PFSK-1 (cell line): ENCODE data around the gene PTPRA.

Experiments
- POLR2AphosphoS5 ChIP-seq: IDR thresholded peaks from 2 replicates; pipeline ENCODE4 v1.6.1; 2012; ENCODE audit warnings: low read depth, mild to moderate bottlenecking, control low read depth, low read length, moderate library complexity
- SIN3A ChIP-seq: IDR thresholded peaks from 2 replicates; pipeline ENCODE4 v1.6.1; 2012; ENCODE audit warnings: mild to moderate bottlenecking, low read length, moderate library complexity, borderline replicate concordance; ENCODE audit not compliant: insufficient read depth
- TAF1 ChIP-seq: IDR thresholded peaks from 2 replicates; pipeline ENCODE4 v1.6.1; 2012; ENCODE audit warnings: low read length, control low read depth, borderline replicate concordance; ENCODE audit not compliant: insufficient read depth
- TF ChIP-seq, protein P1 (sequence below), 2 experiments: IDR thresholded peaks; 2 replicates each; pipeline versions ENCODE4 v1.6.1 to v1.8.0; 2011 to 2012; ENCODE audit warnings: low read depth in 2 of 2, low read length in 2 of 2, control low read depth in 1 of 2, inconsistent platforms in 1 of 2, mild to moderate bottlenecking in 1 of 2, moderate library complexity in 1 of 2; ENCODE audit not compliant: insufficient read depth in 1 of 2

DNA sequence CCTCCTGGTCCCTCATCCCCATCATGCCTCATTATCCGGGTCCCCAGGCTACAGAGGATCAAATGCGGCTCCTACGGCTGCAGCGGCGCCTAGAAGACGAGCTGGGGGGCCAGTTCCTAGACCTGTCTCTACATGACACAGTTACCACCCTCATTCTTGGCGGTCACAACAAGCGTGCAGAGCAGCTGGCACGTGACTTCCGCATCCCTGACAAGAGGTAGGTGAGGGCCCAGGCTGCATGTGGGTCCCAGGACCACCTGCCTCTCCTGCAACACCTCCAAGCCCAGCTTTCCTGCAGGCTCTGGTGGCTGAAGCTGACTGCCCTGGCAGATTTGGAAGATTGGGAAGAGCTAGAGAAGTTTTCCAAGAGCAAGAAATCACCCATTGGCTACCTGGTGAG lies 8.2 kb upstream of the PTPRA start:
- TF ChIP-seq TAF1 (no peak), POLR2AphosphoS5 (no peak), SIN3A (no peak)
- TF ChIP-seq, protein P1, sequence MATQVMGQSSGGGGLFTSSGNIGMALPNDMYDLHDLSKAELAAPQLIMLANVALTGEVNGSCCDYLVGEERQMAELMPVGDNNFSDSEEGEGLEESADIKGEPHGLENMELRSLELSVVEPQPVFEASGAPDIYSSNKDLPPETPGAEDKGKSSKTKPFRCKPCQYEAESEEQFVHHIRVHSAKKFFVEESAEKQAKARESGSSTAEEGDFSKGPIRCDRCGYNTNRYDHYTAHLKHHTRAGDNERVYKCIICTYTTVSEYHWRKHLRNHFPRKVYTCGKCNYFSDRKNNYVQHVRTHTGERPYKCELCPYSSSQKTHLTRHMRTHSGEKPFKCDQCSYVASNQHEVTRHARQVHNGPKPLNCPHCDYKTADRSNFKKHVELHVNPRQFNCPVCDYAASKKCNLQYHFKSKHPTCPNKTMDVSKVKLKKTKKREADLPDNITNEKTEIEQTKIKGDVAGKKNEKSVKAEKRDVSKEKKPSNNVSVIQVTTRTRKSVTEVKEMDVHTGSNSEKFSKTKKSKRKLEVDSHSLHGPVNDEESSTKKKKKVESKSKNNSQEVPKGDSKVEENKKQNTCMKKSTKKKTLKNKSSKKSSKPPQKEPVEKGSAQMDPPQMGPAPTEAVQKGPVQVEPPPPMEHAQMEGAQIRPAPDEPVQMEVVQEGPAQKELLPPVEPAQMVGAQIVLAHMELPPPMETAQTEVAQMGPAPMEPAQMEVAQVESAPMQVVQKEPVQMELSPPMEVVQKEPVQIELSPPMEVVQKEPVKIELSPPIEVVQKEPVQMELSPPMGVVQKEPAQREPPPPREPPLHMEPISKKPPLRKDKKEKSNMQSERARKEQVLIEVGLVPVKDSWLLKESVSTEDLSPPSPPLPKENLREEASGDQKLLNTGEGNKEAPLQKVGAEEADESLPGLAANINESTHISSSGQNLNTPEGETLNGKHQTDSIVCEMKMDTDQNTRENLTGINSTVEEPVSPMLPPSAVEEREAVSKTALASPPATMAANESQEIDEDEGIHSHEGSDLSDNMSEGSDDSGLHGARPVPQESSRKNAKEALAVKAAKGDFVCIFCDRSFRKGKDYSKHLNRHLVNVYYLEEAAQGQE (IDR thresholded peaks at IDR 0.05; ENCODE audit: insufficient read depth in 1 of 2, low read depth in 2 of 2, low read length in 2 of 2): no peak
